HG03342 (cell line): ENCODE data around the gene PABPC1L2A.
"Not testable (repeated sequence)": the region's sequence is repeated elsewhere in the genome, so short reads cannot be mapped to it uniquely, and the experiment has no call there.

Experiments used
- ATAC-seq: cut with Tn5 transposase; IDR thresholded peaks from one replicate; pipeline ENCODE4 v1.9.1; 2021; ENCODE audit warnings: mild to moderate bottlenecking, moderate library complexity; ENCODE audit not compliant: unreplicated experiment

Gene PABPC1L2A

GRCh38 chrX:73079024-73079562 lies at the start of gene PABPC1L2A:
Gene PABPC1L2A (minus strand): TSS chrX:73079512. CDS start chrX:73079386, 126 bp downstream.
- ATAC-seq = not testable (repeated sequence)

GRCh38 chrX:73127700-73128241 lies 48.5 kb upstream of the PABPC1L2A start:
- ATAC-seq = no peak

GRCh38 chrX:73126240-73126639 lies 46.9 kb upstream of the PABPC1L2A start:
- no peak for ATAC-seq

GRCh38 chrX:73099505-73099904 lies 20.2 kb upstream of the PABPC1L2A start:
- ATAC-seq = not testable (repeated sequence)

GRCh38 chrX:73086766-73087165 lies 7.5 kb upstream of the PABPC1L2A start:
- ATAC-seq = not testable (repeated sequence)

- not testable (repeated sequence) for ATAC-seq
These were observed 572 bp upstream of the PABPC1L2A start for GRCh38 chrX:73079884-73080283.

- ATAC-seq = not testable (repeated sequence)
These were observed 715 bp downstream of the PABPC1L2A start for GRCh38 chrX:73078597-73078996.

GRCh38 chrX:73076838-73077237 lies 2.5 kb downstream of the PABPC1L2A start:
- ATAC-seq = no peak

GRCh38 chrX:73069365-73070035 lies 9.8 kb downstream of the PABPC1L2A start:
- no peak for ATAC-seq

- no peak for ATAC-seq
These were observed 10.6 kb downstream of the PABPC1L2A start for GRCh38 chrX:73068467-73069364.

- ATAC-seq = not testable (repeated sequence)
These were observed 11.4 kb downstream of the PABPC1L2A start for GRCh38 chrX:73067761-73068466.

GRCh38 chrX:73028876-73029275 lies 50.4 kb downstream of the PABPC1L2A start:
- no peak for ATAC-seq
